ENCODE results near the gene EDA2R.

EDA2R gene

GRCh38 chrX:66638591-66639500, at the start of gene EDA2R:
EDA2R (minus strand) TSS chrX:66639078; CDS start chrX:66616020, 23,058 bp downstream.
- DNase-seq = no peak

DNA sequence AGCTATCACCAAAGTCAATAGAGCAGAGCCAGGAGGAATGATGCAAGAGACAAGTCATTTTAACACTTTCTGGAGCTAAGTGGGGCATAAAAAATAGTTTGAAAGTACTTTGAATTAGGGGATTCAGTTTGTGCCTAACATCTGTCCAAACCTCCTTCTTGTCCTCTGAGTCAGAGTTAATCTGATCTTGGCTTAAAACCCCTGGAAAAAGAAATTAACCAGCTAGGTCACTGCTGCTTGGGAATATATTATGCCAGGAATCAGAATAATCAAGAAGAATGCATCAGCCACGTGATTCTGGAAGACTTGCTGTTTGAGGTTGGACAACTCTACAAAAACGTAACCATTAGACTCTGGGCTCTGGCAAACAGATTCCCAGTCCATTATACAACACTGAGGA, 45.3 kb upstream of the EDA2R start:
- no peak for DNase-seq

GRCh38 chrX:66680451-66680850, 41.6 kb upstream of the EDA2R start:
- no peak for DNase-seq

- DNase-seq = no peak
These were observed 38.6 kb upstream of the EDA2R start for GRCh38 chrX:66677430-66677829.

GRCh38 chrX:66676990-66677389, 38.1 kb upstream of the EDA2R start:
- no peak for DNase-seq

DNA sequence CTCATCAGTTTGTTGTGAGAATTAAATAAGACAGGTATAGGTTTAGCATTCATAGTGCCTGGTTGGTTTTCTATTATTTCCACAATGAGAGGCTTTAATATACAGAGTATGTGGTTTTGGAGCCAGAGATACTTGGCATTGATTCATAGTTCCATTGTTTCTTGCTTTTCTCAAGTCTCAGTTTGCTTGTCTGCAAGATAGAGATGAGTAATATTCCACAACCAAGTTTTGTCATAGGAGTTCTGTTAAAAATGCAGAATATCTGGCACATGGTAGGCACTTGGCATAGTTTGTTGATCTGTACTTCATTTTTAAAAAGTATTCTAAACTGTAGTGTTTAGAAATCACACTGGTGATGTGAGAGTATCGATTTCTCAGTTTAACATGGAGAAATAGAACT, 37.5 kb upstream of the EDA2R start:
- no peak for DNase-seq

GRCh38 chrX:66675541-66675940, 36.7 kb upstream of the EDA2R start:
- no peak for DNase-seq

- no peak for DNase-seq
These were observed 35.6 kb upstream of the EDA2R start for GRCh38 chrX:66674506-66674905.

DNA sequence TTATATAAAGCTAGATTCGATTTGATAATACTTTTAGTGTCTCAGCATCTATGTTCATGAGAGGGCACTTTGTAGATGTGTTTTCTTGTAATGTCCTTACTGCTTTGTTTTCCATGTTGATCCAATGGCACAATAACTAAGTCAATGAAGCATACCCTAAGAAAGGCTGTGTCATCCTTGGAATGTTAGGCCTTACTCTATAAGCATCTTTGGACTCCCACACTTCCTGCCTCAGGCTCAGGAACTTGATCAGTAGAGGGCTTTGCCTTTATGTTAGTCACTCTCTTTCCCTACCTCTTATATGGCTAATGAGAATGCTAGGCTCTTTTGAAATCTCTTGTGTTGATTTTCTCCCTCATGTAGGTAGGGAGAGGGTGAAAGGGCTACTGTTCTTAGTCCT, 33.2 kb upstream of the EDA2R start:
- DNase-seq = no peak

DNA sequence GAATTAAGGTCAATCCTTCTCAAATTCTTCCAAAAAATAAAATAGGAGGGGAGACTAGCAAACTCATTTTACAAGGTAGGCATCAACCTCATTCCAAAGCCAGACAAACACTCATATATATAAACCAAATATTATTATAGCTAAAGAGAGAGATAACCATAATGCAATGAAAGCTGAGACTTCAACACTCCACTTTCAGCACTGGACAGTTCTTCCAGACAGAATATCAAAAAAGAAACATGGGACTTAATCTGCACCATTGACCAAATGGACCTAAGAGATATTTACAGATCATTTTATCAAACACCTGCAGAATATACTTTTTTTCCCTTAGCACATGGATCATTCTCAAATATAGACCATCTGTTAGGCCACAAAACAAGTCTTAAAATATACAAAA, 15.5 kb upstream of the EDA2R start:
- no peak for DNase-seq

- no peak for DNase-seq
These were observed 3.5 kb downstream of the EDA2R start for GRCh38 chrX:66635360-66635759.

- DNase-seq = no peak
These were observed 4.6 kb downstream of the EDA2R start for GRCh38 chrX:66634272-66634671.

DNA sequence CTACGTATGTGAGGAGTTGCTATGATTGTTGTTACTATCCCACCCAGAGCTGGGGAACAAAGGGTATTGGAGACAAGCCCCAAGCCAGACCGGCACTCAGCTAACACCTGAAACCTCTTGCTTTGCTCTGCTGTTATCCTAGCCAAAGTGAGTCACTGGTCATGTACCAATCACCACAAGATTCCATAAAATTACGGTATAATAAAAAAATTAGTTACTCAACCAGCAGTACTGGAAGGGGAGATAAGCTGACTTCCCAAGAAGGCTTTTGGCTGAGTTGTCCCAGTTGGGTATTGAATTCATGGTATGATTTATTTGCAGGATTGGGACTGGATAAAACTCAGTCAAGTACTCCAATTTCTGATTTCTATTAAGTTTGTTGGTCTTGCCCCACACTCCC, 5.3 kb downstream of the EDA2R start:
- DNase-seq = no peak

- DNase-seq = no peak
These were observed 5.9 kb downstream of the EDA2R start for GRCh38 chrX:66632981-66633380.

DNA sequence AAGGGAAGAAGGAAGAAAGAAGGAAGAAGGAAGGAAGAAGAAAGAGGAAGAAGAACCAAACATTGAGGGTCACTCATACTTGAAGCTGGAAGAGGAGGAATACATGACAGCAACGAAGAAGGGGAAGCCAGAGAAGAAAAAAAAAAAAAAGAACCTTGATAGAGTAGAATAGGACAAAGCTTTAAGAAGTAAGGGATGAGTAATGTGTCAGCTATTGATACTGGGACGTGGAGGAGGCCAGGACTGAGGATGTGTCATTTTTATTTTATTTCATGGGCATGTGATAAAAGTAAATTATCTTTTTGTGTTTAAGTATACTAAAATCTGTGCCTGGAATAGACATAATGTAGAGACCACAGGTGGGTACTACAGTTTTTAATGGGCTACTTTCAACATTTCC, 6.4 kb downstream of the EDA2R start:
- DNase-seq = no peak

GRCh38 chrX:66625525-66625924, 13.4 kb downstream of the EDA2R start:
- no peak for DNase-seq

DNA sequence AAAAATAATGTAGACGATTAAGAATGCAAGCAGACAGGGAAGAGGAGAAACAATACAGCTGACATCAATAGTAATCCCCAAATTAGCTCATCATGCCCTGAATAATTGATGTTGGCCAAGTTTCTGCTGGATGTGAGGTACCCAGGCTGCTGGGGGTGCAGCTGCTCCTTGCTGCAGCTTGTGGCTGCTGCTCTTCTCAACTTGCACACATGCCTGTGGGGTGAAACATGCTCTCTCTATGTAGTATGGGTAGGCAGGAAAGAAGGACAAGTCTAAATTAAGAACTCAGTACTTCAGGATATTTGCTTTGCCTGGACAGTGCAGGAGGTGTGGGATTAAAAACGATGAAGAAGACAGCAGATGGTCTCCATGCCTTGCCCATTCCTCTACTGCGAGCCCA, 16.7 kb downstream of the EDA2R start:
- DNase-seq = no peak

DNA sequence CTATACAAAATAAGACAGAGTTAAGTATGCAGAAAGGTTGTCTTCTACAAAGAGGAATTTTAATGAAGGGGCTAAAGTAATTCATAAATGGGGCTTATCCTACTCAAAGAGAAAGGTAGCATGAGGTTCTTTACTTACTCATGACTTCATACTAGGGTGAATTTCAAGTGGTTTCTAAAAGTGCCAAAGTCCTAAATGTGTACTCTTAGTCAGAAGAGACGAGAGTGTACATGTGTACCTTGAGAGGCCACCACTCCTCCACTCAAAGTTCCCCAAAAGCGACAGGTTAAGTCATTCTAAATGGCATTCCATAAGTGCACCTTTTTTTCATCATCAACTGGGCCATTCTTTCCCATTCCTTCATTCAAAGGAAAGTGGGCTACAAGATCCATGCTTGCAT, 21.9 kb downstream of the EDA2R start:
- no peak for DNase-seq

- DNase-seq = no peak
These were observed 36.4 kb downstream of the EDA2R start for GRCh38 chrX:66602381-66602938.

DNA sequence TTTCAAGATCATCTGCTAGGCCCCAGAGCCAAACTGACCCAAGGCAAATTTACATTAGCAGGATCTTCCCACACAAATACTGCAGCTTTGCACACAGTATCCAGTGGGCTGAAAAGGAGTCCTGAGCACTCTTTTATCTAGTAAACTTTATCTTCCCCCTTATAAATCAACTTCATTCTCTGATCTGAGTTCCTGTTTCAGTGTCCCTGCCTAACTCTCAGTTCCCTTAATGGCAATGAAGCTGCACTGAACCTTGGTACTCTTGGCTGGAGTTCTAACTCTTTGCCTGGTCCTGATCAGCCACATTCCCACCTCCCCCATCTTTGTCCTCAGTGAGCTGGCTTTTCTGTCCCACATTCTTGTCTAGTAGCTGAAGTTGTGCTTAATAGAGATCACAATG, 37.4 kb downstream of the EDA2R start:
- no peak for DNase-seq

GRCh38 chrX:66579219-66579618, 59.7 kb downstream of the EDA2R start:
- DNase-seq = no peak

- DNase-seq = no peak
These were observed 84.9 kb downstream of the EDA2R start for GRCh38 chrX:66553973-66554372.

GRCh38 chrX:66547847-66548369, 91.0 kb downstream of the EDA2R start:
- no peak for DNase-seq
